ENCODE measurements around the gene PTX4. TPM values are rescaled to one million over a fixed set of nuclear protein-coding genes. Genes with fewer than 3 reads are reported as not detected.

PTX4 gene
- total RNA-seq, 1 experiment from 2014 or later, result not detected

DNA sequence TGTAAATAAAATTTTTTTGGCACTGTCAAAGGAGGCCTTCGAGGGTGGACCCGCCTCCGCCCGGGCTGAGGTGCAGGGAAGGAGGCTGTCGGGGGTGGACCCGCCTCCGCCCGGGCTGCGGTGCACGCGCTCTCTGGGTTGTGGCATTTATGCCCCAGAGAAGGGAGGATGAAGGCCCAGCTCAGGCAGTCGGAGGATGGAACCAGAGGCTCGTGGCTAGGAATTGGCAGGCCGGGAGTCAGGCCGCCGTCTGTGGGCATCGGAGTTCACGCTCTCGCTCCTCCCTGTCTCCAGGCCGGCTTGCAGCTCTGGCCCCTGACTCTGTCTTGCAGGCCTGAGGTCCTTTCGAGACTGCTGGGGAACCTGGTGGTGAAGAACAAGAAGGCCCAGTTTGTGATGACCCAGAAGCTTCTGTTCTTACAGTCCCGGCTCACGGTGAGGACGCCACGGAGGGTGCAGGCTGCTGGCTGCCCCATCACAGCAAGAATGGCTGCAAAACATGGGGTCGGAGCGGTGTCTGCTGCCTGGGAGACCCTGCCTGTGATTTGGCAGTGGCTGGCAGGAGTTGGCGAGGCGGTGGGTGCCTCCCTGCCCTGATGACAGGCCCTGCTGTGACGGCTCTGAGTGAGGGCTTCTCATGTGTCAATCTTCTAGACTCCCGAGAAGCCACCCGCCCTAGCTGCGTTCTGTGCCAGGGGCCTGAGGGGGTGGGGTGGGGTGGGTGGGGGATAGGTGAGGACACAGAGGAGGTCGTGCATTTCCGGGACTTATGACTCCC lies 10.3 kb upstream of the PTX4 start:
- BruUV-seq (replicated peaks), result no TSS peak
- H3K9me3 Mint-ChIP-seq (ENCODE audit: low read depth, unreplicated experiment), result no peaks in the 10 kb centered on the region
- CTCF ChIA-PET, result no interaction called here

DNA sequence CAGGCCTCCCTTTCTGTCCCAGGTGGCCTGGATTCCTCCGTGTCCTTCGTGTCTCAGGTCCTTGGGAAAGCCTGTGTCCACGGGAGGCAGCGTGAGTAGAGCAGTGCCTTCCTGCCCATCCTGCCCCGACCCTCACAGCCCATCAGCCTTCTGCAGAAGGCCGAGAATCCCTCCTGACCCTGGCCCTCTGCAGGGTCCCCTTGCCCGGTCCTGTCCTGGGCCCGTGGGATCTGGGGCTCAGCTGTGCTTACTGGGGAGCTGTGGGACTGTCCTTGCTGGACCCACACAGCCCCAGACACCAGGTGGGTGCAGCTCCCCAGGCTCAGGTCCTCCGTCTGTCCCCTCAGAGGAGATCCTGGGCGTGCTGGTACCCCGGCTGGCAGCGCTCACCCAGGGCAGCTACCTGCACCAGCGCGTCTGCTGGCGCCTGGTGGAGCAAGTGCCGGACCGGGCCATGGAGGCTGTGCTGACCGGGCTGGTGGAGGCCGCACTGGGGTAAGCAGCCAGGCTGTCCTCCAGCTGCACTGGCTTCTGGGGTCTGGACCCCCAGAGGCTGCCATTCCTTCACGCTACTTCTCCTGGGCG lies 8.4 kb upstream of the PTX4 start:
- BruUV-seq (replicated peaks), result no TSS peak
- Mint-ChIP-seq H3K27me3 (ENCODE audit: unreplicated experiment) (no peaks in the 10 kb centered on the region), H3K36me3 (ENCODE audit: insufficient read depth, unreplicated experiment) (peaks cover 47% of the 10 kb centered on the region), H3K4me1 (ENCODE audit: low read depth, unreplicated experiment) (peaks cover 7% of the 10 kb centered on the region), H3K27ac (ENCODE audit: unreplicated experiment) (no peak overlapping the region), H3K9me3 (ENCODE audit: low read depth, unreplicated experiment) (no peaks in the 10 kb centered on the region), H3K4me3 (ENCODE audit: low read depth, unreplicated experiment) (no peak overlapping the region)
- no peak for TF ChIP-seq CTCF (IDR thresholded peaks at IDR 0.05; ENCODE audit: unreplicated experiment)
- DNase-seq, result no peak
- intact Hi-C loops (cut with micrococcal nuclease; ENCODE audit: unreplicated experiment), result no loop called here
- CTCF ChIA-PET, result no interaction called here

More for the DNA sequence above, 10.3 kb upstream of the PTX4 start:
- H3K4me3 Mint-ChIP-seq (ENCODE audit: low read depth, unreplicated experiment), result no peak overlapping the region
- intact Hi-C loops (cut with micrococcal nuclease; ENCODE audit: unreplicated experiment), result no loop called here
- no peak for TF ChIP-seq CTCF (IDR thresholded peaks at IDR 0.05; ENCODE audit: unreplicated experiment)
- no peaks in the 10 kb centered on the region for H3K4me1 Mint-ChIP-seq (ENCODE audit: low read depth, unreplicated experiment)
- no peak for DNase-seq
- H3K27ac Mint-ChIP-seq (ENCODE audit: unreplicated experiment), result peak overlapping the region; percentile 42
- no peaks in the 10 kb centered on the region for H3K27me3 Mint-ChIP-seq (ENCODE audit: unreplicated experiment)
- H3K36me3 Mint-ChIP-seq (ENCODE audit: insufficient read depth, unreplicated experiment), result peaks cover 48% of the 10 kb centered on the region

DNA sequence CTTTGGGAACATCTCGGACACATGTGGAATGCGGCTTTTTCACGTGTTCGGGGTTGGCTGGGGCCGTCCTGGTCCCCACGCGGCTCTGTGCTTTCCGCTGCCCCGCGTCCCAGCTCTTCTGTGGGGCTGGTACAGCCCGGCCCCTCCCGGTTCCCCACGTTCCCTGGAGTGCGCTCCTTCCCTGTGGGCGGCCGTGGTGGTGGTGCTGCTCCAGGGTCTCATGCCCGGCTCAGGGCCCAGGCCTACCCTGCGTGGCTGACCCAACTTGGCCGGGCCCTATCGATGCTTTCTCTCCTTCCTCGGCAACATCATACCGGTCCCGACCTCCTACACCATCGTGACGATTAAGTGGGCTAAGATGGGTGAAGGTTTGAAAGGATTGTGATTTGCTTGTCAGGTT lies 7.7 kb upstream of the PTX4 start:
- peaks cover 42% of the 10 kb centered on the region for H3K36me3 Mint-ChIP-seq (ENCODE audit: insufficient read depth, unreplicated experiment)
- no peak overlapping the region for H3K4me3 Mint-ChIP-seq (ENCODE audit: low read depth, unreplicated experiment)
- H3K9me3 Mint-ChIP-seq (ENCODE audit: low read depth, unreplicated experiment), result no peaks in the 10 kb centered on the region
- TF ChIP-seq CTCF (IDR thresholded peaks at IDR 0.05; ENCODE audit: unreplicated experiment), result no peak
- no peak overlapping the region for H3K27ac Mint-ChIP-seq (ENCODE audit: unreplicated experiment)
- no TSS peak for BruUV-seq (replicated peaks)
- H3K27me3 Mint-ChIP-seq (ENCODE audit: unreplicated experiment), result no peaks in the 10 kb centered on the region
- CTCF ChIA-PET, result no interaction called here
- no peak for DNase-seq
- H3K4me1 Mint-ChIP-seq (ENCODE audit: low read depth, unreplicated experiment), result peaks cover 7% of the 10 kb centered on the region
- intact Hi-C loops (cut with micrococcal nuclease; ENCODE audit: unreplicated experiment), result no loop called here

- no peak overlapping the region for H3K27ac Mint-ChIP-seq (ENCODE audit: unreplicated experiment)
- CTCF ChIA-PET, result no interaction called here
- no peaks in the 10 kb centered on the region for H3K27me3 Mint-ChIP-seq (ENCODE audit: unreplicated experiment)
- intact Hi-C loops (cut with micrococcal nuclease; ENCODE audit: unreplicated experiment), result no loop called here
- BruUV-seq (replicated peaks), result no TSS peak
- no peak for TF ChIP-seq CTCF (IDR thresholded peaks at IDR 0.05; ENCODE audit: unreplicated experiment)
- no peak for DNase-seq
- peaks cover 7% of the 10 kb centered on the region for H3K4me1 Mint-ChIP-seq (ENCODE audit: low read depth, unreplicated experiment)
- no peak overlapping the region for H3K4me3 Mint-ChIP-seq (ENCODE audit: low read depth, unreplicated experiment)
- no peaks in the 10 kb centered on the region for H3K9me3 Mint-ChIP-seq (ENCODE audit: low read depth, unreplicated experiment)
- H3K36me3 Mint-ChIP-seq (ENCODE audit: insufficient read depth, unreplicated experiment), result peaks cover 39% of the 10 kb centered on the region
Measured at GRCh38 chr16:1495889-1496262, 7.1 kb upstream of the PTX4 start.

Data from Calu3 (cell line).